Activated gamma-delta T cell treated with Interleukin-2 at 50 U/mL for 16 hours (primary cell): ENCODE data around the gene ST14.
"Not testable (repeated sequence)": the region's sequence is repeated elsewhere in the genome, so short reads cannot be mapped to it uniquely, and the experiment has no call there.

Experiments
- DNase-seq: peaks from one replicate; pipeline ENCODE4 v3.0.0-alpha.2; 2020

The ST14 gene

DNA sequence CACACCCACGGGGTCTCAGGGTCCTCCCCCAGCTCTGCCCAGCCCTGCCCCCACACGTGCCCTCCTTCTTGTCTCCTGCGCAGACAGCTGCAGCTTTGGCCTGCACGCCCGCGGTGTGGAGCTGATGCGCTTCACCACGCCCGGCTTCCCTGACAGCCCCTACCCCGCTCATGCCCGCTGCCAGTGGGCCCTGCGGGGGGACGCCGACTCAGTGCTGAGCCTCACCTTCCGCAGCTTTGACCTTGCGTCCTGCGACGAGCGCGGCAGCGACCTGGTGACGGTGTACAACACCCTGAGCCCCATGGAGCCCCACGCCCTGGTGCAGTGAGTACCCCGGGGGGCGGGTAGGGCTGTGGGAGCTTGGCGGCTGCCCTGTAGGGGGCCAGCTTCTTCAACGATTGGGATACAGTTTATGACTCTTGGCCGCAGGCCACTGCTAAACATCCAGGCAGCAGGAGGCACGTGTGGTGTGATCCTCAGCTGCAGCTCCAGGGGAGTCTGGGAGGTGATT, 30.8 kb downstream of the ST14 start:
- DNase-seq: no peak

DNA sequence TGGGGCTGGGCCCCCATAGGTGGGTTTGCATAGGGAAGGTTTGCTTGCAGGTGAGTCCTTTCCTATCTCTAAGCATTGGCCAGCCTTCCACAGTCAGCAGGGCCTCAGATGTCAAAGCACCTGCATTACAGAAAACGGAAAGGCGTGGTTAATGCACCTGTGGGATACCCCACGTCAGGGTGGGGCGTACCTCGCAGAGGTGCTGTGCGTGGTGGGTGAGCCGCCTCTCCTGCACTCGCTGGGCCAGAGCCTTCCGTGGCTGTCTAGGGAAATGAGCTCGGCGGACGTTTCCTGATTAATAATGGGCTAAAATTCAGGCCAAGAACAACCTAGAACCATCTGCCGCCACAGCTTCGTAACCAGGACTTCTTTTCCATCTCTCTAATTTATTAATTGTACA, 32.3 kb downstream of the ST14 start:
- no peak for DNase-seq

DNA sequence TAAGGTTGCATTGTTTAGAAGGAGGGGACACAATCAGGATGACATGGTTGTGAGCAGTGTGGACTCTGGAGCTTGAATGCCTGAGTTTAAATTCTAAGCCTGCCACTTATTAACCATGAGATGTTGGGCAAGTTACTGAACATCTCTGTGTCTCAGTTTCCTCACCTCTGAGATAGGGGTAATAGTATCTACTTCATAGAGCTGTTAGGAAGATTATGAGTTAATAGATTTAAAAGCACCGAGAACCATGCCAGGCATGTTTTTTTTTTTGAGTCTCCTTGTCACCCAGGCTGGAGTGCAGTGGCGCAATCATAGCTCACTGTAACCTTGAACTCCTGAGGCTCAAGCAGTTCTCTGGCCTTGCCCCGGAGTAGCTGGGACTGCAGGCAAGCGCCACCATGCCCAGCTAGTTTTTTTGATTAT, 33.3 kb downstream of the ST14 start:
- DNase-seq: no peak

- DNase-seq: not testable (repeated sequence)
Measured at GRCh38 chr11:130193551-130193950, 34.0 kb downstream of the ST14 start.

DNA sequence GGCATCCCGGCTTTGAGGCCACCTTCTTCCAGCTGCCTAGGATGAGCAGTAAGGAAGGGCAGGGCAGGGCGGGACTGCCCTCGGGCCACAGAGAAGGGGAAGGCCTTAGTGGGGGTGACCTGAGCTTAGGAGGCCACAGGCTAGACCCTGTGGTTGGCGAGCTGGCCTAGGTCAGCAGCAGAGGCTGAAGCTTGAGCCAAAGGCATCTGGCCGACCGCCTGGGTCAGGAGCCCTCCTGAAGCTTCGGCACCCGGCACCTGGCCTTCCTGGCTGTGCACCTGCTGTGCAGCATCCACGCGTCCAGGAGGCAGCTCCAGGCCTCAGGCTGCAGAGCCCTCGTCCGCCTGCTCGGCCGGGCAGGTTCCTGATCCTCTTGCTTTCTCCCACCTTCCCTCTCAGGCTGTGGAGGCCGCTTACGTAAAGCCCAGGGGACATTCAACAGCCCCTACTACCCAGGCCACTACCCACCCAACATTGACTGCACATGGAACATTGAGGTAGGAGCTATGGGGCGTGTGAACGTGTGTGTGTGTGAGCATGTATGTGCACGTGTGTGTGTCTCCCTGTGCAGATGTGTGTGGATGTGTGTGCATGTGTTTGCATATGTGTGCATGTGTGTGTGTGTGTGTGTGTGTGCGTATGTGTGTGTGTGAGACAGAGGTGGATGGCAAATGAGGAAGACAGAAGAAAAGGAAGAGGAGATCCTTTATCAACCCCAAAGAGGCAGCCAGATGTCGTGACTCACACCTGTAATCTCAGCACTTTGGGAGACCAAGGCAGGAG, 34.9 kb downstream of the ST14 start:
- no peak for DNase-seq

- no peak for DNase-seq
Measured at GRCh38 chr11:130197386-130198035, 37.9 kb downstream of the ST14 start.

DNA sequence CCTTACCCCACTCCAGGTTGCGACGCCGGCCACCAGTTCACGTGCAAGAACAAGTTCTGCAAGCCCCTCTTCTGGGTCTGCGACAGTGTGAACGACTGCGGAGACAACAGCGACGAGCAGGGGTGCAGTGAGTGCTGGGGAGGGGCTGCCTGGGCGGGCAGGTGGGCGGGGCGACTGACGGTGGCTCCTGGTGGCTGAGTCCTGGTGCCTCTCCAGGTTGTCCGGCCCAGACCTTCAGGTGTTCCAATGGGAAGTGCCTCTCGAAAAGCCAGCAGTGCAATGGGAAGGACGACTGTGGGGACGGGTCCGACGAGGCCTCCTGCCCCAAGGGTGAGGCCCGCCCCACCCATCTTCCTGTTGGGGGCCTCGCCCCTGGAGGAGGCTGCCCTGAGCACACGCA, 38.7 kb downstream of the ST14 start:
- DNase-seq: no peak

GRCh38 chr11:130198964-130199363, 39.4 kb downstream of the ST14 start:
- DNase-seq: no peak

DNA sequence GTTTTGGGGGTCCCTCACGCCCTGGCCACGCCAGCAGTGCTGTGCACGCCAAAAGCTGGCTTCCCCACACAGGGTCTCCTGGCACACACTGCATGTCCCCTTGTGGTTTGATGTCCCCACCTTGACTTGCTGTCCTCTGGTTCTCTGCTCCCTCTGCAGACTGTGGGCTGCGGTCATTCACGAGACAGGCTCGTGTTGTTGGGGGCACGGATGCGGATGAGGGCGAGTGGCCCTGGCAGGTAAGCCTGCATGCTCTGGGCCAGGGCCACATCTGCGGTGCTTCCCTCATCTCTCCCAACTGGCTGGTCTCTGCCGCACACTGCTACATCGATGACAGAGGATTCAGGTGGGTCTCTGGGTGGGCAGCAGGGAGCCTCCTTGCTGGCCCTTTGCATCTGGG, 40.2 kb downstream of the ST14 start:
- no peak for DNase-seq

GRCh38 chr11:130201026-130201425, 41.4 kb downstream of the ST14 start:
- DNase-seq: no peak

DNA sequence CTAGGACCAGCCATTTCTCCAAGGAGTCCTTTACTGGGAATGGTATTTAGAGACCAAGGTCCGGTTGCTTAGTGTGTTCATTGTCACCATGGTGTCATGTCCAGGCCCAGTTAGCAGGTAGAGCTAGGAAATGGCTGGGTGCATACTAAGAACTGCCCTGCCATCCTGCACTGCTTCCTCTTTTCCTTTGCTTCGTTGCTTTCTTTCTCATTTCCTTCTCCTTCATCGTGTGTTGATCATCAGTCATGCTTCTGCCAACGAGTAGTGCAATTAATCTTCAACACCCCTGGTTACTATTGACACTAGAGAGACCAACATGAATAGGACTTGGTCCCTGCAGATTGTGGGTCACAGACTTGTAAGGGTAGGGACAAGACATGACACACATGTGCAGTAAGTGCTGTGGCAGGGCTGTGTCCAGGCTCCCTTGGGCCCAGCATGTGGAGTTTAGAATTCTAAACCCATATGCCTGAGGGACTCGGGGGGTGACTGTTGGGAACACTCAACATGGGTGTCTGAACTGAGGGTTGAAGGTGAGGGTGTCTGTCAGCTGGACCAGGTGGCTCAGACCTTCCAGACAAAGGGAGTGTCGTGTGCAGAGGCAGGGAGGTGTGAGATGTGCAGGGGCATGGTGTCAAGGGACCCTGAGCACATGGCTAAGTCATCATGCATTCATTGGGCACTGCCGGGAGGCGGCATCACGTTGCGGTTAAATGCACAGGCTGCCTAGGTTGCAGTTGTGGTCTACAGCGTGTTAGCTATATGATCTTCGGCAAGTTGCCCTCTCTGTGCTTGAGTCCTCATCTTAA, 42.6 kb downstream of the ST14 start:
- no peak for DNase-seq

- DNase-seq: no peak
Measured at GRCh38 chr11:130202818-130203689, 43.5 kb downstream of the ST14 start.

DNA sequence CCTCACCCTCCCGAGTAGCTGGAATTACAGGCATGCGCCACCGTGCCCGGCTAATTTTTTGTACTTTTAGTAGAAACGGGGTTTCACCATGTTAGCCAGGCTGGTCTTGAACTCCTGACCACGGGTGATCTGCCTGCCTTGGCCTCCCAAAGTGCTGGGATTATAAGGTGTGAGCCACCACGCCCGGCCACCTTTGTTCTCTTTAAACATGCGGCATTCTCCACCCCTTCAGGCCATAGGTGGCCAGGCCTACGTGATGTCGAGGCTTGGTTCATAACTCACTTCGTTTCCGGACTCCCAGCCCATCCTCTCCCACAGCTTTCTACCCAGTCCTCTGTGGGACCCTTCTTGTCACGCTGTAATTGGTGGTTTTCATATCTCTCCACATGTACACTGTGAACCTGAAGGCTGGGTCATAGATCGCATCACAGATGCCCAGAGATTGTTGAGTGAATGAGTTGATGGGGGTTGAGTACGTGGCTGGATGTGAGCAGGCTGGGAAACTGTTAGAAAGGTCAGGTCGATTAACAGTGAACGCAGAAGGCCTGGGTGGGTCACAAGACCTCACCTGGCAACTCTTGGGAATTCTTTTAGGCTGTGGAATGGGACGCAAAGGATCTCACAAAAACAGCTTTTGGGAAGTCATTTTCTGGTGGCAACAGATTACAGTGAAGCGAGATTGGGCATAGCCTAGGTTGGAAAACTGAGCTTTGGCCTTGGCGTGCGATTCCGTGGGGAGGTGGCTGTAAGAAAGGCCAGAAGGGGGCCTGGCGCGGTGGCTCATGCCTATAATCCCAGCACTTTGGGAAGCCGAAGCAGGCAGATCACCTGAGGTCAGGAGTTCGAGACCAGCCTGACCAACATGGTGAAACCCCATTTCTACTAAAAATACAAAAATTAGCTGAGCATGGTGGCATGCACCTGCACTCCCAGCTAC, 44.5 kb downstream of the ST14 start:
- no peak for DNase-seq

DNA sequence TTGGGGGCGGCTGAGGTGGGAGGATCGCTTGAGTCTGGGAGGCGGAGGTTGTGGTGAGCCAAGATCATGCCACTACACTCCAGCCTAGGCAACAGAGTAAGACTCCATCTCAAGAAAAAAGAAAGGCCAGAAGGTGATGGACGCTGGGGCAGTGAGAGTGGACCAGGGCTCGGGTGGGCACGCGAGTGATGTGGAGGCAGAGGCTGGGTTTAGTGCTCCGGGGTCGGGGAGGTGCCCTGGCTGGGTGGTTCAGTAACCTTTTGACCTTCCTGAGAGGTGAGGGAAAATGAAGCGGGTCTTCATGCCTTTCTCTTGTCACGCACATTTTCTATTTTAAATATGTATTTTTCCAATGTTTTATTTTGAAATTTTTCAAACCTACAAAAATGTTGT, 45.1 kb downstream of the ST14 start:
- no peak for DNase-seq

- DNase-seq: no peak
Measured at GRCh38 chr11:130206141-130206540, 46.6 kb downstream of the ST14 start.

GRCh38 chr11:130208241-130209127, 48.9 kb downstream of the ST14 start:
- no peak for DNase-seq

DNA sequence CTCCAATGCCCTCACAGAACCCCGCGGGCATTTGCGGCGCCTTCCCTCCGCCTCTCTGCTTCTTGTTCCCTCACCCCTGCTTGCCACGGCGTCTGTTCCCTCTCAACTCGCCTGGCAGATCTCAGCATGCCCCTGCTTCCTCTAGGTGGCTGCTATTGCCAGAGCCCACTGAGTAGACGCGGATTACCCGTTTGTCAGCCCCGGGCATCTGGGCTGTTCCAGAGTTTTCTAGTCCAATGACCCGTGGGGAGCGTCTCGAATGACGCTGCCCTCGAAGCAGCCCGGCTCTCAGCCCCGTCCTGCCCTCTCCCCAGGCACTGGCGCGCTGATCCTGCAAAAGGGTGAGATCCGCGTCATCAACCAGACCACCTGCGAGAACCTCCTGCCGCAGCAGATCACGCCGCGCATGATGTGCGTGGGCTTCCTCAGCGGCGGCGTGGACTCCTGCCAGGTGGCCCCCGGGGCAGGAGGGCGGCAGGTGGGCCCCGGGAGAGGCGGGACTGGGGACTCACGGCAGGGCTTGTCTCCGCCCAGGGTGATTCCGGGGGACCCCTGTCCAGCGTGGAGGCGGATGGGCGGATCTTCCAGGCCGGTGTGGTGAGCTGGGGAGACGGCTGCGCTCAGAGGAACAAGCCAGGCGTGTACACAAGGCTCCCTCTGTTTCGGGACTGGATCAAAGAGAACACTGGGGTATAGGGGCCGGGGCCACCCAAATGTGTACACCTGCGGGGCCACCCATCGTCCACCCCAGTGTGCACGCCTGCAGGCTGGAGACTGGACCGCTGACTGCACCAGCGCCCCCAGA, 49.7 kb downstream of the ST14 start:
- no peak for DNase-seq

DNA sequence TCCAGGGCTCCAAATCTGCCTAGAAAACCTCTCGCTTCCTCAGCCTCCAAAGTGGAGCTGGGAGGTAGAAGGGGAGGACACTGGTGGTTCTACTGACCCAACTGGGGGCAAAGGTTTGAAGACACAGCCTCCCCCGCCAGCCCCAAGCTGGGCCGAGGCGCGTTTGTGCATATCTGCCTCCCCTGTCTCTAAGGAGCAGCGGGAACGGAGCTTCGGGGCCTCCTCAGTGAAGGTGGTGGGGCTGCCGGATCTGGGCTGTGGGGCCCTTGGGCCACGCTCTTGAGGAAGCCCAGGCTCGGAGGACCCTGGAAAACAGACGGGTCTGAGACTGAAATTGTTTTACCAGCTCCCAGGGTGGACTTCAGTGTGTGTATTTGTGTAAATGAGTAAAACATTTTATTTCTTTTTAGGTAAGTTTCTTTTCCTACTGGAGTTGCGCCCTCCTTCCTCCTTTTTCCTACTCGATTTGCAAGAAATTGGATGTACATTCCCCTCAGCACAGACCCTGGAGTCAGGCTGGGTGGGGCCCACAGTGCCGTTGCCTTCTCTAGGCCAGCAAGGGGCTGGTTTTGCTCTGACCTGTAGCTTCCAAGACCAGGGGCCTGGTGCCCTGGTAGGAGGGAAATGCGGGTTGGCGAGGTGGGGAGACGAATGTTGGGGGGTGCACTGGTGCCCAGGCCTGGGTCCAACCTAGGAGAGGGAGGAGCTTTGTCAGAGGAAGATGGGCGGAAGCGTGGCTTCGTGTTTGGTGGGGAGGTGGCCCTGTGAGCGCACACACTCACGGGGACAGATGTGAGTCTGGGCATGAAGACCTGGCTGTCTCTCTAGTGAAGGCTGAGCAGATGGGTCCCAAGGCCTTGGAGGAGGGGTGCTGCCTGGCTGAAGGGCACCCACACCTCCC, 50.6 kb downstream of the ST14 start:
- no peak for DNase-seq
